ENCODE measurements around the gene HUS1. TPM values are rescaled to one million over a fixed set of nuclear protein-coding genes. Genes with fewer than 3 reads are reported as not detected.
A peak's percentile ranks its signal among the peaks of the same experiment; 100 is the strongest.

Gene HUS1
- total RNA-seq, 2 experiments from 2014 or later: 77.8 to 83.1 TPM

GRCh38 chr7:47947355-47947749 lies 32.1 kb downstream of the HUS1 start:
- intact Hi-C loops (cut with DNase I, micrococcal nuclease): loop anchor here (5.0 to 10.0 kb wide), 2 partner anchors 1217 to 1905 kb away; no protein-coding TSS in a partner anchor
- Mint-ChIP-seq H3K27me3 (no peaks in the 10 kb centered on the region), H3K4me3 (no peak overlapping the region), H3K27ac (no peak overlapping the region), H3K4me1 (ENCODE audit: low read depth) (no peaks in the 10 kb centered on the region), H3K36me3 (ENCODE audit: low read depth) (no peaks in the 10 kb centered on the region), H3K9me3 (no peaks in the 10 kb centered on the region)
- no peaks in the 10 kb centered on the region for H3K36me3 ChIP-seq (ENCODE audit: insufficient read depth, low read length)
- no peak overlapping the region for H3K4me3 ChIP-seq (ENCODE audit: low read length)
- no peaks in the 10 kb centered on the region for H3K4me1 ChIP-seq (ENCODE audit: insufficient read depth, low read length)
- no peak for TF ChIP-seq CTCF (IDR thresholded peaks at IDR 0.05)
- POLR2A ChIA-PET: no interaction called here
- H3K9me3 ChIP-seq (ENCODE audit: control insufficient read depth in 1 of 2, insufficient read depth in 1 of 2, low read length in 2 of 2): no peaks in the 10 kb centered on the region
- ATAC-seq (ENCODE audit: poor library complexity) (no peak), DNase-seq (no peak)
- CTCF ChIA-PET: no interaction called here
- no peak overlapping the region for H3K27ac ChIP-seq (ENCODE audit: low read depth in 1 of 2, low read length in 2 of 2)
- H3K27me3 ChIP-seq (ENCODE audit: control insufficient read depth in 1 of 2, insufficient read depth in 2 of 2, low read length in 2 of 2): no peaks in the 10 kb centered on the region

- ChIA-PET POLR2A (no interaction called here), CTCF (no interaction called here)
- H3K36me3 ChIP-seq (ENCODE audit: insufficient read depth, low read length): no peaks in the 10 kb centered on the region
- Mint-ChIP-seq H3K27me3 (no peaks in the 10 kb centered on the region), H3K4me3 (no peak overlapping the region), H3K9me3 (no peaks in the 10 kb centered on the region), H3K36me3 (ENCODE audit: low read depth) (no peaks in the 10 kb centered on the region), H3K27ac (no peak overlapping the region), H3K4me1 (ENCODE audit: low read depth) (no peaks in the 10 kb centered on the region)
- ATAC-seq (ENCODE audit: poor library complexity) (no peak), DNase-seq (no peak)
- H3K9me3 ChIP-seq (ENCODE audit: control insufficient read depth in 1 of 2, insufficient read depth in 1 of 2, low read length in 2 of 2): no peaks in the 10 kb centered on the region
- no peak overlapping the region for H3K4me3 ChIP-seq (ENCODE audit: low read length)
- no peak for TF ChIP-seq CTCF (IDR thresholded peaks at IDR 0.05)
- no peak overlapping the region for H3K27ac ChIP-seq (ENCODE audit: low read depth in 1 of 2, low read length in 2 of 2)
- intact Hi-C loops (cut with DNase I, micrococcal nuclease): loop anchor here (1.0 to 10.0 kb wide), 3 partner anchors 14 to 1906 kb away; no protein-coding TSS in a partner anchor
- no peaks in the 10 kb centered on the region for H3K27me3 ChIP-seq (ENCODE audit: control insufficient read depth in 1 of 2, insufficient read depth in 2 of 2, low read length in 2 of 2)
- H3K4me1 ChIP-seq (ENCODE audit: insufficient read depth, low read length): no peaks in the 10 kb centered on the region
Measured at GRCh38 chr7:47946581-47947354, 32.6 kb downstream of the HUS1 start.

GRCh38 chr7:47945261-47946015 lies 34.0 kb downstream of the HUS1 start:
- no peak overlapping the region for H3K4me3 Mint-ChIP-seq
- H3K4me1 Mint-ChIP-seq (ENCODE audit: low read depth): no peaks in the 10 kb centered on the region
- no peaks in the 10 kb centered on the region for H3K27me3 Mint-ChIP-seq
- ATAC-seq (ENCODE audit: poor library complexity): peak; percentile 54
- no peaks in the 10 kb centered on the region for H3K27me3 ChIP-seq (ENCODE audit: control insufficient read depth in 1 of 2, insufficient read depth in 2 of 2, low read length in 2 of 2)
- intact Hi-C loops (cut with DNase I, micrococcal nuclease): loop anchor here (1.0 to 10.0 kb wide), 5 partner anchors 15 to 1907 kb away; no protein-coding TSS in a partner anchor
- no peaks in the 10 kb centered on the region for H3K36me3 ChIP-seq (ENCODE audit: insufficient read depth, low read length)
- H3K27ac ChIP-seq (ENCODE audit: low read depth in 1 of 2, low read length in 2 of 2): no peak overlapping the region
- no peak overlapping the region for H3K27ac Mint-ChIP-seq
- no peak overlapping the region for H3K4me3 ChIP-seq (ENCODE audit: low read length)
- no peaks in the 10 kb centered on the region for H3K4me1 ChIP-seq (ENCODE audit: insufficient read depth, low read length)
- TF ChIP-seq CTCF (IDR thresholded peaks at IDR 0.05): peak; percentile 86
- no peaks in the 10 kb centered on the region for H3K9me3 ChIP-seq (ENCODE audit: control insufficient read depth in 1 of 2, insufficient read depth in 1 of 2, low read length in 2 of 2)
- POLR2A ChIA-PET: interaction anchor here (0.7 kb wide), 1 partner anchor 17 kb away, joined by 3 read pairs; no protein-coding TSS in a partner anchor
- no peaks in the 10 kb centered on the region for H3K36me3 Mint-ChIP-seq (ENCODE audit: low read depth)
- peak; percentile 57 to 84 (median 72) for DNase-seq
- H3K9me3 Mint-ChIP-seq: no peaks in the 10 kb centered on the region
- CTCF ChIA-PET: interaction anchor here (0.7 to 2.3 kb wide), 7 partner anchors 17 to 209 kb away, joined by 3 to 25 read pairs (median 5); no protein-coding TSS in a partner anchor

All from CD4-positive, alpha-beta T cell (primary cell).